Liver (tissue), 9 donors: ENCODE data around the gene PLEKHM2. TPM values are rescaled to one million over a fixed set of nuclear protein-coding genes. Genes with fewer than 3 reads are reported as not detected.

ENCODE experiments used
- DNase-seq: peaks from one replicate; pipeline ENCODE4 v3.0.0-alpha.2; 2017; ENCODE audit warnings: low spot score
- H3K27ac ChIP-seq, 2 donors: one replicate each; pipeline ENCODE4 v1.7.0; 2013; ENCODE audit warnings: inconsistent platforms in 2 of 2, low read length in 2 of 2, control low read depth in 1 of 2, low read depth in 1 of 2, mild to moderate bottlenecking in 1 of 2
- H3K27me3 ChIP-seq, 4 donors: one replicate each; pipeline versions ENCODE4 v1.6.1 to v1.7.0; 2013; ENCODE audit warnings: low read length in 3 of 4, inconsistent platforms in 1 of 4, mild to moderate bottlenecking in 1 of 4, moderate library complexity in 1 of 4; ENCODE audit not compliant: control insufficient read depth in 4 of 4, insufficient read depth in 4 of 4
- H3K36me3 ChIP-seq, 4 donors: one replicate each; pipeline versions ENCODE4 v1.6.1 to v1.7.0; 2013; ENCODE audit warnings: low read length in 3 of 4, mild to moderate bottlenecking in 3 of 4, low read depth in 1 of 4, moderate library complexity in 1 of 4; ENCODE audit not compliant: control insufficient read depth in 4 of 4, insufficient read depth in 3 of 4
- H3K4me1 ChIP-seq, 4 donors: one replicate each; pipeline versions ENCODE4 v1.6.1 to v1.7.0; 2013; ENCODE audit warnings: low read length in 3 of 4, mild to moderate bottlenecking in 3 of 4, moderate library complexity in 1 of 4; ENCODE audit not compliant: control insufficient read depth in 4 of 4, insufficient read depth in 4 of 4
- H3K4me3 ChIP-seq, 3 donors: one replicate each; pipeline versions ENCODE4 v1.6.1 to v1.7.0; 2013; ENCODE audit warnings: low read length in 3 of 3, control low read depth in 1 of 3, low read depth in 1 of 3, mild to moderate bottlenecking in 1 of 3
- H3K9ac ChIP-seq, 2 donors: one replicate each; pipeline ENCODE4 v1.7.0; 2013; ENCODE audit warnings: low read length in 2 of 2, mild to moderate bottlenecking in 2 of 2, moderate library complexity in 2 of 2, control low read depth in 1 of 2, low read depth in 1 of 2
- H3K9me3 ChIP-seq, 4 donors: one replicate each; pipeline versions ENCODE4 v1.6.1 to v1.7.0; 2013; ENCODE audit warnings: low read length in 3 of 4; ENCODE audit not compliant: control insufficient read depth in 4 of 4
- CTCF ChIP-seq: fragments of 150-350 bp; IDR thresholded peaks from 2 replicates; pipeline ENCODE4 v1.5.1; 2017; ENCODE audit warnings: improper control_type of control experiment, low read depth, low read length; ENCODE audit not compliant: missing input control
- EGR1 ChIP-seq, 2 donors: IDR thresholded peaks; 2 replicates each; pipeline ENCODE4 v1.6.1; 2016 to 2018; ENCODE audit warnings: antibody characterized with exemption in 2 of 2, low read depth in 2 of 2
- FOXA1 ChIP-seq: IDR thresholded peaks from 2 replicates; pipeline ENCODE4 v1.6.1; 2016; ENCODE audit warnings: antibody characterized with exemption
- FOXA2 ChIP-seq: IDR thresholded peaks from 2 replicates; pipeline ENCODE4 v1.6.1; 2016; ENCODE audit warnings: antibody characterized with exemption
- GABPA ChIP-seq, 2 donors: IDR thresholded peaks in 1 of 2; conservative IDR thresholded peaks in 1 of 2; 2 replicates each; pipeline ENCODE4 v1.6.1; 2016; ENCODE audit warnings: antibody characterized with exemption in 2 of 2, mild to moderate bottlenecking in 1 of 2, moderate library complexity in 1 of 2
- HNF4A ChIP-seq, 2 donors: conservative IDR thresholded peaks; 2 replicates each; pipeline ENCODE4 v1.6.1; 2016; ENCODE audit warnings: antibody characterized with exemption in 2 of 2, mild to moderate bottlenecking in 2 of 2
- HNF4G ChIP-seq: IDR thresholded peaks from 2 replicates; pipeline ENCODE4 v1.6.1; 2016; ENCODE audit warnings: antibody characterized with exemption
- JUND ChIP-seq, 2 donors: IDR thresholded peaks; 2 replicates each; pipeline ENCODE4 v1.6.1; 2016; ENCODE audit warnings: antibody characterized with exemption in 2 of 2
- MAX ChIP-seq: IDR thresholded peaks from 2 replicates; pipeline ENCODE4 v1.6.1; 2016; ENCODE audit warnings: antibody characterized with exemption
- NR2F2 ChIP-seq: IDR thresholded peaks from 2 replicates; pipeline ENCODE4 v1.6.1; 2016; ENCODE audit warnings: antibody characterized with exemption
- RAD21 ChIP-seq, 2 donors: IDR thresholded peaks; 2 replicates each; pipeline ENCODE4 v1.6.1; 2016; ENCODE audit warnings: antibody characterized with exemption in 2 of 2, mild to moderate bottlenecking in 2 of 2
- REST ChIP-seq: IDR thresholded peaks from 2 replicates; pipeline ENCODE4 v1.6.1; 2016; ENCODE audit warnings: antibody characterized with exemption, mild to moderate bottlenecking
- RXRA ChIP-seq, 2 donors: IDR thresholded peaks; 2 replicates each; pipeline ENCODE4 v1.6.1; 2017 to 2018; ENCODE audit warnings: antibody characterized with exemption in 2 of 2, mild to moderate bottlenecking in 1 of 2
- SP1 ChIP-seq: IDR thresholded peaks from 2 replicates; pipeline ENCODE4 v1.6.1; 2018; ENCODE audit warnings: antibody characterized with exemption, mild to moderate bottlenecking
- TAF1 ChIP-seq: conservative IDR thresholded peaks from 2 replicates; pipeline ENCODE4 v1.6.1; 2016; ENCODE audit warnings: antibody characterized with exemption, mild to moderate bottlenecking
- YY1 ChIP-seq: IDR thresholded peaks from 2 replicates; pipeline ENCODE4 v1.6.1; 2016; ENCODE audit warnings: antibody characterized with exemption, mild to moderate bottlenecking
- ZBTB33 ChIP-seq: IDR thresholded peaks from 2 replicates; pipeline ENCODE4 v1.6.1; 2016; ENCODE audit warnings: antibody characterized with exemption
- WGBS: extraction: QIAGEN DNeasy Blood & Tissue Kit; methylation state at CpG from one replicate; pipeline ENCODE4 v1.1.7; 2013; 5-methylcytosine and 5-hydroxymethylcytosine counted together
- polyA plus RNA-seq, 2 donors: library from polyadenylated mRNA; stranded (reverse) in 1 of 2; unstranded in 1 of 2; fragments of 200-250 nt in 1 of 2; fragments of >200 nt in 1 of 2; fragmentation: Nextera tagmentation in 1 of 2; extraction: Ambion mirVana in 1 of 2; gene quantifications; one replicate each; pipeline versions ENCODE4 v1.2.1 to v1.2.3, GENCODE V29; 2013 to 2015
- total RNA-seq, 2 donors: library from RNA; depleted of rRNA; stranded (reverse); fragments of >200 nt; gene quantifications; one replicate each; pipeline ENCODE4 v1.2.3, GENCODE V29; 2014
- donor health status: healthy.
- donor health status: healthy.
- donor health status: healthy.
- donor health status: healthy.
- donor health status: healthy.

The PLEKHM2 gene
- total and polyA plus RNA-seq, 4 donors, result 4.1 to 22.6 (median 17.0) TPM

GRCh38 chr1:15667362-15667761 lies 16.8 kb upstream of the PLEKHM2 start:
- Histone ChIP-seq H3K27me3 (no peaks in the 10 kb centered on the region), H3K9me3 (no peaks in the 10 kb centered on the region), H3K36me3 (peaks cover 0 to 3% (median under 1%) of the 10 kb centered on the region in 4 donors), H3K9ac (no peak overlapping the region), H3K27ac (no peak overlapping the region), H3K4me1 (peaks cover 2 to 6% (median 4%) of the 10 kb centered on the region in 4 donors), H3K4me3 (no peak overlapping the region)
- DNase-seq, result no peak
- TF ChIP-seq CTCF (no peak), GABPA (IDR thresholded peaks at IDR 0.05 in 1 of 2, conservative IDR thresholded peaks at IDR 0.05 in 1 of 2) (no peak), RAD21 (IDR thresholded peaks at IDR 0.05) (no peak), MAX (no peak), SP1 (no peak), RXRA (IDR thresholded peaks at IDR 0.05) (no peak)
- WGBS, result 86% methylated on average over 7 of the region's 7 CpGs

- H3K4me1 ChIP-seq, result peaks cover 2 to 6% (median 4%) of the 10 kb centered on the region in 4 donors
- H3K9me3 ChIP-seq, result no peaks in the 10 kb centered on the region
- no peak overlapping the region for H3K4me3 ChIP-seq
- H3K9ac ChIP-seq, result no peak overlapping the region
- no peak overlapping the region for H3K27ac ChIP-seq
- TF ChIP-seq MAX (no peak), HNF4A (conservative IDR thresholded peaks at IDR 0.05) (peak in 1 of 2 donors; percentile 51)
- WGBS, result 62% methylated on average over 5 of the region's 5 CpGs
- DNase-seq, result no peak
- no peaks in the 10 kb centered on the region for H3K36me3 ChIP-seq
- no peaks in the 10 kb centered on the region for H3K27me3 ChIP-seq
Measured at GRCh38 chr1:15668089-15668754, 15.9 kb upstream of the PLEKHM2 start.

GRCh38 chr1:15669074-15669473 lies 15.0 kb upstream of the PLEKHM2 start:
- H3K4me1 ChIP-seq, result peaks cover 2 to 6% (median 4%) of the 10 kb centered on the region in 4 donors
- H3K36me3 ChIP-seq, result no peaks in the 10 kb centered on the region
- H3K27me3 ChIP-seq, result no peaks in the 10 kb centered on the region
- 97% methylated on average over 10 of the region's 10 CpGs for WGBS
- H3K27ac ChIP-seq, result no peak overlapping the region
- DNase-seq, result no peak
- no peaks in the 10 kb centered on the region for H3K9me3 ChIP-seq
- no peak overlapping the region for H3K9ac ChIP-seq
- no peak overlapping the region for H3K4me3 ChIP-seq
- TF ChIP-seq HNF4A (conservative IDR thresholded peaks at IDR 0.05) (no peak), TAF1 (no peak), ZBTB33 (no peak), YY1 (no peak), HNF4G (no peak), MAX (no peak), FOXA1 (no peak), REST (no peak), EGR1 (IDR thresholded peaks at IDR 0.05; ENCODE audit: low read depth in 2 of 2) (no peak), FOXA2 (no peak), GABPA (IDR thresholded peaks at IDR 0.05 in 1 of 2, conservative IDR thresholded peaks at IDR 0.05 in 1 of 2) (no peak), JUND (IDR thresholded peaks at IDR 0.05) (no peak), NR2F2 (no peak), RXRA (IDR thresholded peaks at IDR 0.05) (no peak), SP1 (no peak)
